Natural killer cell (primary cell): ENCODE results near the gene TGM2. TPM values are rescaled to one million over a fixed set of nuclear protein-coding genes. Genes with fewer than 3 reads are reported as not detected.

Source experiments
- ATAC-seq, 3 donors: fragments of 150-1000 bp in 2 of 3; fragments of 200-7000 bp in 1 of 3; cut with Tn5 transposase; 1 replicate in 1 of 3; 2 replicates in 2 of 3; pipeline ENCODE4 v1.10.0; 2021; ENCODE audit warnings: mild to moderate bottlenecking in 2 of 3, moderate library complexity in 2 of 3
- DNase-seq, 2 donors: peaks; one replicate each; pipeline versions ENCODE4 v3.0.0 to v3.0.0-alpha.2; 2013 to 2021; ENCODE audit warnings: mixed read lengths in 1 of 2
- H3K27ac ChIP-seq: one replicate; pipeline ENCODE4 v1.5.1; 2013; ENCODE audit warnings: mild to moderate bottlenecking, low read length
- H3K27me3 ChIP-seq: one replicate; pipeline ENCODE4 v1.6.1; 2013; ENCODE audit warnings: low read length; ENCODE audit not compliant: control insufficient read depth, insufficient read depth
- H3K36me3 ChIP-seq: one replicate; pipeline ENCODE4 v1.6.1; 2013; ENCODE audit warnings: low read length; ENCODE audit not compliant: control insufficient read depth, insufficient read depth
- H3K4me1 ChIP-seq: one replicate; pipeline ENCODE4 v1.6.1; 2013; ENCODE audit warnings: low read length; ENCODE audit not compliant: control insufficient read depth, insufficient read depth
- H3K4me3 ChIP-seq: one replicate; pipeline ENCODE4 v1.5.1; 2013; ENCODE audit warnings: low read length
- H3K9me3 ChIP-seq: one replicate; pipeline ENCODE4 v1.6.1; 2013; ENCODE audit warnings: low read length; ENCODE audit not compliant: control insufficient read depth, insufficient read depth
- H3K27ac Mint-ChIP-seq, 2 donors: one replicate each; pipeline ENCODE4 v1.8.0; 2022; ENCODE audit warnings: mild to moderate bottlenecking in 2 of 2, mixed read lengths in 2 of 2, moderate library complexity in 1 of 2
- H3K27me3 Mint-ChIP-seq, 2 donors: one replicate each; pipeline ENCODE4 v1.8.0; 2022; ENCODE audit warnings: low read depth in 2 of 2, mixed read lengths in 2 of 2
- H3K36me3 Mint-ChIP-seq: one replicate; pipeline ENCODE4 v1.8.0; 2022; ENCODE audit warnings: mixed read lengths
- H3K4me1 Mint-ChIP-seq, 2 donors: one replicate each; pipeline ENCODE4 v1.8.0; 2022; ENCODE audit warnings: mixed read lengths in 2 of 2
- H3K4me3 Mint-ChIP-seq: one replicate; pipeline ENCODE4 v1.8.0; 2022; ENCODE audit warnings: mild to moderate bottlenecking, moderate library complexity, mixed read lengths
- H3K9me3 Mint-ChIP-seq, 2 donors: one replicate each; pipeline ENCODE4 v1.8.0; 2022; ENCODE audit warnings: mixed read lengths in 2 of 2
- CTCF ChIP-seq: fragments of 200-600 bp; IDR thresholded peaks from one replicate; pipeline ENCODE4 v1.8.0; 2022; ENCODE audit warnings: antibody characterized with exemption
- WGBS: methylation state at CpG from one replicate; pipeline ENCODE4 v1.1.7; 2013; ENCODE audit warnings: missing lambda C conversion rate; ENCODE audit not compliant: insufficient coverage; 5-methylcytosine and 5-hydroxymethylcytosine counted together
- intact Hi-C: fragments of 100-400 bp; cut with micrococcal nuclease; formaldehyde crosslinking; loops from one replicate; pipeline ENCODE4 v1.14.2; 2022
- total RNA-seq, 4 donors: library from RNA; stranded (reverse); fragments of 120-200 nt in 1 of 4; gene quantifications; one replicate each; pipeline versions ENCODE4 v1.2.3 to v1.2.4, GENCODE V29; 2013 to 2022

TGM2 gene
- total RNA-seq, 3 donors from 2014 or later (not counting 1 experiment from before 2014, with no cell fraction given): 0.33 TPM; not detected in 1

GRCh38 chr20:38164069-38164468 lies 1.0 kb downstream of the TGM2 start:
- Mint-ChIP-seq H3K4me3 (no peak overlapping the region), H3K27me3 (peaks cover 4 to 7% of the 10 kb centered on the region in 2 donors), H3K27ac (no peak overlapping the region), H3K9me3 (no peaks in the 10 kb centered on the region), H3K4me1 (peaks cover 11 to 14% of the 10 kb centered on the region in 2 donors), H3K36me3 (no peaks in the 10 kb centered on the region)
- Histone ChIP-seq H3K4me3 (no peak overlapping the region), H3K27me3 (peaks cover 2% of the 10 kb centered on the region), H3K36me3 (no peaks in the 10 kb centered on the region), H3K9me3 (no peaks in the 10 kb centered on the region), H3K4me1 (peaks cover 17% of the 10 kb centered on the region), H3K27ac (no peak overlapping the region)
- no peak for ATAC-seq
- intact Hi-C loops: no loop called here
- DNase-seq: no peak
- 94% methylated on average over 5 of the region's 5 CpGs for WGBS
- TF ChIP-seq CTCF: no peak

GRCh38 chr20:38162878-38163875 lies 1.9 kb downstream of the TGM2 start:
- H3K9me3 Mint-ChIP-seq: no peaks in the 10 kb centered on the region
- intact Hi-C loops: no loop called here
- Histone ChIP-seq H3K4me1 (peaks cover 11% of the 10 kb centered on the region), H3K4me3 (no peak overlapping the region), H3K27me3 (peaks cover 2% of the 10 kb centered on the region), H3K9me3 (no peaks in the 10 kb centered on the region), H3K36me3 (no peaks in the 10 kb centered on the region), H3K27ac (no peak overlapping the region)
- no peak for TF ChIP-seq CTCF
- H3K27me3 Mint-ChIP-seq: peaks cover 4 to 7% of the 10 kb centered on the region in 2 donors
- DNase-seq (no peak), ATAC-seq (no peak)
- peaks cover 8% of the 10 kb centered on the region in 2 donors for H3K4me1 Mint-ChIP-seq
- H3K27ac Mint-ChIP-seq: no peak overlapping the region
- H3K36me3 Mint-ChIP-seq: no peaks in the 10 kb centered on the region
- WGBS: 79% methylated on average over 15 of the region's 15 CpGs
- H3K4me3 Mint-ChIP-seq: no peak overlapping the region

GRCh38 chr20:38162149-38162548 lies 2.9 kb downstream of the TGM2 start:
- Mint-ChIP-seq H3K27ac (no peak overlapping the region), H3K27me3 (peaks cover 4 to 7% of the 10 kb centered on the region in 2 donors), H3K4me1 (peaks cover 8% of the 10 kb centered on the region in 2 donors), H3K36me3 (no peaks in the 10 kb centered on the region), H3K9me3 (no peaks in the 10 kb centered on the region), H3K4me3 (no peak overlapping the region)
- 94% methylated on average over 2 of the region's 2 CpGs for WGBS
- H3K4me1 ChIP-seq: peaks cover 11% of the 10 kb centered on the region
- TF ChIP-seq CTCF: no peak
- no peak overlapping the region for H3K4me3 ChIP-seq
- H3K27me3 ChIP-seq: peaks cover 2% of the 10 kb centered on the region
- H3K36me3 ChIP-seq: no peaks in the 10 kb centered on the region
- DNase-seq: no peak
- no peak for ATAC-seq
- intact Hi-C loops: no loop called here
- no peaks in the 10 kb centered on the region for H3K9me3 ChIP-seq
- no peak overlapping the region for H3K27ac ChIP-seq
